ENCODE results near the gene PALM3. TPM values are rescaled to one million over a fixed set of nuclear protein-coding genes. Genes with fewer than 3 reads are reported as not detected.
A peak's percentile ranks its signal among the peaks of the same experiment; 100 is the strongest.
"Not testable (repeated sequence)": the region's sequence is repeated elsewhere in the genome, so short reads cannot be mapped to it uniquely, and the experiment has no call there.

The PALM3 gene
- total and polyA plus RNA-seq, 12 donors = 0.18 to 1.9 (median 0.63) TPM; not detected in 5

DNA sequence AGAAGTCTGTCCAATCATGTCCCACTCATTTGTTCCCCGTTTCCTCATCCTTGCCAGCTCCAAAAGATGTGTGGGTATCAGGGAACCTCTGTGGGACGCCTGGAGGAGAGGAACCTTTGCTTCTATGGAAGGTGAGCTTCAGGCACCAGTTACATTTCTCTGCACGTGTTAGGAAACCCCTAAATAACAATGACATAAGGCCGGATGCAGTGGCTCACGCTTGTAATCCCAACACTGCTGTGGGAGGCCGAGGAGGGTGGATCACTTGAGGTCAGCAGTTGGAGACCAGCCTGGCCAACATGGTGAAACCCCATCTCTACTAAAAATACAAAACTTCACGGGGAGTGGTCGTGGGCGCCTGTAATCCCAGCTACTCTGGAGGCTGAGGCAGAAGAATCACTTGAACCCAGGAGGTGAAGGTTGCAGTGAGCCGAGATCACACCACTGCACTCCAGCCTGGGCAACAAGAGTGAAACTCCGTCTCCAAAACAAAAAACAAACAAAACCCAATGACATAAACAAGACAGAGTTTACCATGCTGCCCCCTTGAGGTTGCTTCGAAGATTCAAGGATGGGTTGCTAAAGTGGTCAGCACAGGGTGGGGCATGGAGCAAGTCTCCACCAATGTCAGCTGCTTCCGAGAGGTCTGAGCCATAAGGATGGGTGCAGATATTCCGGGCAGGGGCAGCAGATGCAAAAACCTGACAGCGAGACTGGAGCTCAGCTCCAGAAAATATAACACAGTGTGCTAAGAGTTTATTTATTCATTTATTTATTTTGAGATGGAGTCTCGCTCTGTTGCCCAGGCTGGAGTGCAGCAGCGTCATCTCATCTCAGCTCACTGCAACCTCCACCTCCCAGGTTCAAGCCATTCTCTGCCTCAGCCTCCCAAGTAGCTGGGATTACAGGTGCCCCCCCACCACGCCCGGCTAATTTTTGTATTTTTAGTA lies 18.9 kb downstream of the PALM3 start:
- not testable (repeated sequence) for H3K4me3 ChIP-seq; H3K27me3 ChIP-seq; H3K36me3 ChIP-seq (replicated peaks in 1 of 2); H3K9me3 ChIP-seq (replicated peaks in 1 of 3); H3K4me1 ChIP-seq (replicated peaks in 1 of 2)
- intact Hi-C loops (cut with DNase I) = loop anchor here in 1 of 2 donors (10.0 kb wide), 1 partner anchor 158 kb away; no protein-coding TSS in a partner anchor
- DNase-seq = peak; percentile 32 to 79 (median 58)
- TF ChIP-seq, protein P1, sequence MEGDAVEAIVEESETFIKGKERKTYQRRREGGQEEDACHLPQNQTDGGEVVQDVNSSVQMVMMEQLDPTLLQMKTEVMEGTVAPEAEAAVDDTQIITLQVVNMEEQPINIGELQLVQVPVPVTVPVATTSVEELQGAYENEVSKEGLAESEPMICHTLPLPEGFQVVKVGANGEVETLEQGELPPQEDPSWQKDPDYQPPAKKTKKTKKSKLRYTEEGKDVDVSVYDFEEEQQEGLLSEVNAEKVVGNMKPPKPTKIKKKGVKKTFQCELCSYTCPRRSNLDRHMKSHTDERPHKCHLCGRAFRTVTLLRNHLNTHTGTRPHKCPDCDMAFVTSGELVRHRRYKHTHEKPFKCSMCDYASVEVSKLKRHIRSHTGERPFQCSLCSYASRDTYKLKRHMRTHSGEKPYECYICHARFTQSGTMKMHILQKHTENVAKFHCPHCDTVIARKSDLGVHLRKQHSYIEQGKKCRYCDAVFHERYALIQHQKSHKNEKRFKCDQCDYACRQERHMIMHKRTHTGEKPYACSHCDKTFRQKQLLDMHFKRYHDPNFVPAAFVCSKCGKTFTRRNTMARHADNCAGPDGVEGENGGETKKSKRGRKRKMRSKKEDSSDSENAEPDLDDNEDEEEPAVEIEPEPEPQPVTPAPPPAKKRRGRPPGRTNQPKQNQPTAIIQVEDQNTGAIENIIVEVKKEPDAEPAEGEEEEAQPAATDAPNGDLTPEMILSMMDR (IDR thresholded peaks at IDR 0.05) = peak; percentile 32 to 73 (median 60)
- H3K27ac ChIP-seq = peak overlapping the region in 2 of 5 donors; percentile 11 to 13
- 48 to 64% (median 56%) methylated on average over 16 to 19 of the region's 19 CpGs for WGBS, 4 donors

DNA sequence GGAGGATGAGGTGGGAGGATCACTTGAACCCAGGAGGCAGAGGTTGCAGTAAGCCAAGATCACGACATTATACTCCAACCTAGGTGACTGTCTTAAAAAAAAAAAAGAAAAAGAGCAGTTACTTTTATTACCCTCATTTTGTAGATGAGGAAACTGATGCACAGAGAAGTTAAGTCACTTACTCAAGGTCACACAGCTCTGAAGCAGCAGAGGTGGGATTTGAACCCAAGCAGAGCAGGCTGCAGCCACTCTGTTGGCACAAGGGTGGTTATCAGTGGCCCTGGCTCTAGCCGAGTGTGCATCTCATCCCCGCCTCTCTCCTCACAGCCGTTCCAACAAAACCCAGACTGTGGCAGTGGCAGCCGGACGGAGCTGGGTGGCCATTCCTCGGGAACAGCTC lies 22.7 kb downstream of the PALM3 start:
- no peaks in the 10 kb centered on the region for H3K36me3 ChIP-seq (replicated peaks in 1 of 2)
- WGBS, 4 donors = 74 to 93% (median 89%) methylated on average over 2 to 7 of the region's 7 CpGs
- H3K4me3 ChIP-seq = no peak overlapping the region
- TF ChIP-seq, protein P1 (IDR thresholded peaks at IDR 0.05) = no peak
- no peak for TF ChIP-seq POLR2A (IDR thresholded peaks at IDR 0.05)
- intact Hi-C loops (cut with DNase I) = no loop called here
- H3K27me3 ChIP-seq = no peaks in the 10 kb centered on the region
- no peak for DNase-seq
- no peaks in the 10 kb centered on the region for H3K4me1 ChIP-seq (replicated peaks in 1 of 2)
- H3K9me3 ChIP-seq (replicated peaks in 1 of 3) = no peaks in the 10 kb centered on the region
- H3K27ac ChIP-seq = no peak overlapping the region

- 78 to 85% (median 81%) methylated on average over 7 of the region's 7 CpGs for WGBS, 4 donors
Measured at GRCh38 chr19:14035706-14036105, 26.2 kb downstream of the PALM3 start.

DNA sequence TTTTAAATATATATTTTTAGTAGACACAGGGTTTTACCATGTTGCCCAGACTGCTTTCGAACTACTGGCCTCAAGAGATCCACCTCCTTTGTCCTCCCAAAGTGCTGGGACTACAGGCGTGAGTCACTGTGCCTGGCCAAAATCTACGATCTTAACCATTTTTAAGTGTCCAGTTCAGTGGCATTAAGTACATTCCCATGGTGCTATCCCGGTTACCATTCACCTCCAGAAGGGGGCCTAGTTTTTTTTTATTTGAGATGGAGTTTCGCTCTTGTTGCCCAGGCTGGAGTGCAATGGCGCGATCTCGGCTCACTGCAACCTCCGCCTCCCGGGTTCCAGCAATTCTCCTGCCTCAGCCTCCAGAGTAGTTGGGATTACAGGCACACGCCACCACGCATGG lies 26.7 kb downstream of the PALM3 start:
- H3K4me1 ChIP-seq (replicated peaks in 1 of 2); H3K9me3 ChIP-seq (replicated peaks in 1 of 3); H3K27me3 ChIP-seq; intact Hi-C loops (cut with DNase I); H3K4me3 ChIP-seq; H3K27ac ChIP-seq; DNase-seq; H3K36me3 ChIP-seq (replicated peaks in 1 of 2): not testable (repeated sequence)
- 80 to 92% (median 87%) methylated on average over 12 of the region's 12 CpGs for WGBS, 4 donors

More at GRCh38 chr19:14035706-14036105, 26.2 kb downstream of the PALM3 start:
- Histone ChIP-seq H3K9me3 (replicated peaks in 1 of 3) (no peaks in the 10 kb centered on the region), H3K4me1 (replicated peaks in 1 of 2) (peaks cover 0 to 9% of the 10 kb centered on the region in 2 donors), H3K36me3 (replicated peaks in 1 of 2) (no peaks in the 10 kb centered on the region), H3K27me3 (no peaks in the 10 kb centered on the region), H3K27ac (no peak overlapping the region), H3K4me3 (no peak overlapping the region)
- DNase-seq = no peak
- intact Hi-C loops (cut with DNase I) = no loop called here
- TF ChIP-seq, protein P1 (IDR thresholded peaks at IDR 0.05) = no peak
